Peyer's patch (tissue), 4 donors: ENCODE measurements around the gene TCF12.

ENCODE experiments used
- POLR2A ChIP-seq, 2 donors: fragments of 450-650 bp; IDR thresholded peaks; one replicate each; pipeline ENCODE4 v1.5.1; 2017; ENCODE audit warnings: antibody characterized with exemption in 2 of 2, mild to moderate bottlenecking in 2 of 2, moderate library complexity in 2 of 2
- TF ChIP-seq, protein P1 (sequence below), 6 experiments: fragments of 450-650 bp in 4 of 6; fragments of 200-600 bp in 2 of 6; sonication (generic) in 1 of 6; IDR thresholded peaks; one replicate each; pipeline ENCODE4 v1.5.1; 2017 to 2019; ENCODE audit warnings: antibody characterized with exemption in 6 of 6, mild to moderate bottlenecking in 3 of 6, moderate library complexity in 1 of 6

DNA sequence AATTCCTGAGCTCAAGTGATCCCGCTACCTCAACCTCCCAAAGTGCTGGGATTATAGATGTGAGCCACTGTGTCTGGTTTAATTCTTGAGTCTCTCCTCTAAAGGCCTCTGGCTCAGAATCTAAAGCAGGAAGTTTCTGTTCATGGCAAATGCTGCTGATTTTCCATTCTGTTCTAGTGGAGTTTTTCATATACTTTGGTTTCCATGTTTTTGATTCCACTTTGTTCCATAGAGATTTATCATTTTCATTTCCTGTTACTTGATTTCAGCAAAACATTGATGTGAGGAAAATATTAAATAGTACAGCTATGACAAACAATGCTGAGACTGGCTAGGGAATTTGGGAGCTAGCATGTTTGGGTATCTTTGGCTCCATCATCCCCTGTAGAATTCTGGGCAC, 205.6 kb downstream of the TCF12 start:
- TF ChIP-seq, protein P1, sequence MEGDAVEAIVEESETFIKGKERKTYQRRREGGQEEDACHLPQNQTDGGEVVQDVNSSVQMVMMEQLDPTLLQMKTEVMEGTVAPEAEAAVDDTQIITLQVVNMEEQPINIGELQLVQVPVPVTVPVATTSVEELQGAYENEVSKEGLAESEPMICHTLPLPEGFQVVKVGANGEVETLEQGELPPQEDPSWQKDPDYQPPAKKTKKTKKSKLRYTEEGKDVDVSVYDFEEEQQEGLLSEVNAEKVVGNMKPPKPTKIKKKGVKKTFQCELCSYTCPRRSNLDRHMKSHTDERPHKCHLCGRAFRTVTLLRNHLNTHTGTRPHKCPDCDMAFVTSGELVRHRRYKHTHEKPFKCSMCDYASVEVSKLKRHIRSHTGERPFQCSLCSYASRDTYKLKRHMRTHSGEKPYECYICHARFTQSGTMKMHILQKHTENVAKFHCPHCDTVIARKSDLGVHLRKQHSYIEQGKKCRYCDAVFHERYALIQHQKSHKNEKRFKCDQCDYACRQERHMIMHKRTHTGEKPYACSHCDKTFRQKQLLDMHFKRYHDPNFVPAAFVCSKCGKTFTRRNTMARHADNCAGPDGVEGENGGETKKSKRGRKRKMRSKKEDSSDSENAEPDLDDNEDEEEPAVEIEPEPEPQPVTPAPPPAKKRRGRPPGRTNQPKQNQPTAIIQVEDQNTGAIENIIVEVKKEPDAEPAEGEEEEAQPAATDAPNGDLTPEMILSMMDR (IDR thresholded peaks at IDR 0.05): no peak
- no peak for TF ChIP-seq POLR2A (IDR thresholded peaks at IDR 0.05)
